ENCODE results near the gene URB1.

DNA sequence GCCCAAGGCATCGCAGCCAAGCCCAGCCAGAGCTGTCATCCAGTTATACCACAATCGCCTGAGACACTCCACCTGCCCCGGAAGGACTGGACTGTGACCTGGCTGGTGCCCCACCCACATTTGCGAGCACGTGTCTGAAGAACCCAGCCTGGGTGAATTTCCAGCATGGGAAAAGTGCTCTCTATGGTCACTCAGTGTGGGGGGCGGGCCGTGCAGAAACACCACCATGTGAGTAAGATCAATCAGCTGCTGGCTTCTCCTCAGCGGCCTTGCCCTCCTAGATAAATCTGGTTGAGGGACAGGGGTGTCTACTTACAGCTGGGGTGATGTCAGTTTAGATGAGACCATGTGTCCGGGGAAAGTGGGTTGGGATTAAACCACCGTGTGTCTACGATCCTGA is 44.8 kb downstream of the URB1 start:
- TF ChIP-seq CTCF (IDR thresholded peaks at IDR 0.05) (no peak), POLR2A (IDR thresholded peaks at IDR 0.05) (no peak), EP300 (IDR thresholded peaks at IDR 0.05) (no peak)
